Measurements from ENCODE around the gene EXOC6.

DNA sequence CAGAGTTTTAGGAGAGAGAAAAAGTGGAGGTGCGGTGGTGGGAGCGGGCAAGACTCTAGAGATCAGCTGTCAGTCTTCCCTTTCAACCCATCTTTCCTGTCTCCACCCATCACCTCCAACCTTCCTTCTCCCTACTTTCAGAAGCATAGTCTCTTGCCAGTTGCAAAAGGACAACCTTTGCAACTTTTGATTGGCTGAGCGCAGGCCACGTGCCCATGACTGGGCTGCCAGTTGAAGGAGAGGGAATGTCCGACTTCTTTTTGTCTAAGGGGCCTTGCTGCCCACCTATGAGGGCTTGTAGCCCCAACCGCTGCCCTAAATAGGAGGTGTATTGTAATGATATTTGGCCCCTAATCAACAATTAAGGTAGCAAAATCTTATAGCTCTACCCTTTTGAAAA, 238.0 kb downstream of the EXOC6 start:
- TF ChIP-seq, protein P1, sequence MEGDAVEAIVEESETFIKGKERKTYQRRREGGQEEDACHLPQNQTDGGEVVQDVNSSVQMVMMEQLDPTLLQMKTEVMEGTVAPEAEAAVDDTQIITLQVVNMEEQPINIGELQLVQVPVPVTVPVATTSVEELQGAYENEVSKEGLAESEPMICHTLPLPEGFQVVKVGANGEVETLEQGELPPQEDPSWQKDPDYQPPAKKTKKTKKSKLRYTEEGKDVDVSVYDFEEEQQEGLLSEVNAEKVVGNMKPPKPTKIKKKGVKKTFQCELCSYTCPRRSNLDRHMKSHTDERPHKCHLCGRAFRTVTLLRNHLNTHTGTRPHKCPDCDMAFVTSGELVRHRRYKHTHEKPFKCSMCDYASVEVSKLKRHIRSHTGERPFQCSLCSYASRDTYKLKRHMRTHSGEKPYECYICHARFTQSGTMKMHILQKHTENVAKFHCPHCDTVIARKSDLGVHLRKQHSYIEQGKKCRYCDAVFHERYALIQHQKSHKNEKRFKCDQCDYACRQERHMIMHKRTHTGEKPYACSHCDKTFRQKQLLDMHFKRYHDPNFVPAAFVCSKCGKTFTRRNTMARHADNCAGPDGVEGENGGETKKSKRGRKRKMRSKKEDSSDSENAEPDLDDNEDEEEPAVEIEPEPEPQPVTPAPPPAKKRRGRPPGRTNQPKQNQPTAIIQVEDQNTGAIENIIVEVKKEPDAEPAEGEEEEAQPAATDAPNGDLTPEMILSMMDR (optimal IDR thresholded peaks at IDR 0.05 in 1 of 3, IDR thresholded peaks at IDR 0.05 in 1 of 3, conservative IDR thresholded peaks at IDR 0.05 in 1 of 3; ENCODE audit: extremely low read depth in 1 of 3, insufficient read depth in 2 of 3, low read length in 3 of 3) = no peak
- TF ChIP-seq EZH2 (IDR thresholded peaks at IDR 0.05; ENCODE audit: low read length) = no peak
